ENCODE data around the gene MRPS6.

DNA sequence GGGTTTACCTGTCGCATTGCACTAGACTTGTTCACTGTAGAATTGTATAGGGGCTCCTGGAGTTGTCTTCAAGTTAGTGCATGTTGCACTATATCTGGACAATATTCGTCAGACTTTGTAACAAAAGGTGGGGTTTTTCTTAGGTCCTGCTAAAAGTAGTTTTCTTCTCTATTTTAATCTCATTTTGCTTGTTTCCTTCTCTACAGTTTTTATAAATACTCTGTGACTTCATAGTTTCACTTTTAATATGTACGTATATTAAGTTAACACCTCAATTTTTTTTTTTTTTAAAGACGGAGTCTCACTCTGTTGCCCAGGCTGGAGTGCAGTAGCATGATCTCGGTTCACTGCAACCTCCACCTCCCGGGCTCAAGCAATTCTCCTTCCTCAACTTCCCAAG, 26.5 kb upstream of the MRPS6 start:
- TF ChIP-seq EZH2 (IDR thresholded peaks at IDR 0.05; ENCODE audit: insufficient read depth, poor library complexity, severe bottlenecking) (no peak), EZH2phosphoT487 (IDR thresholded peaks at IDR 0.05; ENCODE audit: insufficient read depth, low read depth) (no peak)
